Neural progenitor cell (in vitro differentiated cells): ENCODE measurements around the gene NLGN2.

Experiments
- EZH2 ChIP-seq: fragments of 200-600 bp; sonication (generic); IDR thresholded peaks from 2 replicates; pipeline ENCODE4 v1.6.1; 2017; ENCODE audit warnings: antibody characterized with exemption, mild to moderate bottlenecking, moderate library complexity
- TF ChIP-seq, protein P1 (sequence below): fragments of 200-600 bp; sonication (generic); IDR thresholded peaks from 2 replicates; pipeline ENCODE4 v1.5.1; 2017; ENCODE audit warnings: antibody characterized with exemption, mild to moderate bottlenecking

DNA sequence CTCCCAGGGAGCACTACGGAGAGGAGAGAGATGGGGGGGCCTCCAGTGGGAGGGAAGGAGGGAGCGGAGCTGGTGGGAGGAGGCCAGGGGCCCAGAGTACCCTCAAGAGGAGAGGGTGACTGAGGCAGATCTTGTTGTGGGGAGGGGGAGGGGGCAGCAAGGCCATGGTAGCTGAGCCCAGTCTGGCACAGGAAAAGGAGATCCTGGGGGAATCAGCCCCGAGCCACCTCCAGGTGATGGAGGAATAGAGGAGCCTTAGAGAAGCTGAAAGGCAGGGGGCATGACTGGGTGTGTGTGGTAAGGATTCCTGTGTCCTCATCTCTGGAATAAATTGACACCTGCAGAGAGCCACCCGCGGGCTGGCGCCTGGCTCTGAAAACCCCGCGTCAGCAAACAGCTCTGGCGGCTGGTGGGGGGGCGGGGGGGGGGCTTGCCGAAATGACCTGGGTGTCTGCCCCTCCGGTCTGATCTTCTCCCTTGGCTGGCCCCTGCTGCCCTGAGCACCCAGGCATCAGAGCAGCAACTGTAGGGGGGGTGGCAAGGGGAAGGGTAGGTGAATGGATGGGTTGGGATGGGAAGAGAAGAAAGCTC lies 1.3 kb upstream of the NLGN2 start:
- TF ChIP-seq, protein P1, sequence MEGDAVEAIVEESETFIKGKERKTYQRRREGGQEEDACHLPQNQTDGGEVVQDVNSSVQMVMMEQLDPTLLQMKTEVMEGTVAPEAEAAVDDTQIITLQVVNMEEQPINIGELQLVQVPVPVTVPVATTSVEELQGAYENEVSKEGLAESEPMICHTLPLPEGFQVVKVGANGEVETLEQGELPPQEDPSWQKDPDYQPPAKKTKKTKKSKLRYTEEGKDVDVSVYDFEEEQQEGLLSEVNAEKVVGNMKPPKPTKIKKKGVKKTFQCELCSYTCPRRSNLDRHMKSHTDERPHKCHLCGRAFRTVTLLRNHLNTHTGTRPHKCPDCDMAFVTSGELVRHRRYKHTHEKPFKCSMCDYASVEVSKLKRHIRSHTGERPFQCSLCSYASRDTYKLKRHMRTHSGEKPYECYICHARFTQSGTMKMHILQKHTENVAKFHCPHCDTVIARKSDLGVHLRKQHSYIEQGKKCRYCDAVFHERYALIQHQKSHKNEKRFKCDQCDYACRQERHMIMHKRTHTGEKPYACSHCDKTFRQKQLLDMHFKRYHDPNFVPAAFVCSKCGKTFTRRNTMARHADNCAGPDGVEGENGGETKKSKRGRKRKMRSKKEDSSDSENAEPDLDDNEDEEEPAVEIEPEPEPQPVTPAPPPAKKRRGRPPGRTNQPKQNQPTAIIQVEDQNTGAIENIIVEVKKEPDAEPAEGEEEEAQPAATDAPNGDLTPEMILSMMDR, result no peak
- TF ChIP-seq EZH2, result no peak
